ENCODE results near the gene KAZN.

- TF ChIP-seq RXRA (IDR thresholded peaks at IDR 0.05; ENCODE audit: borderline replicate concordance, low read depth): no peak
- no peak for TF ChIP-seq ELF1 (IDR thresholded peaks at IDR 0.05)
- TF ChIP-seq, protein P1, sequence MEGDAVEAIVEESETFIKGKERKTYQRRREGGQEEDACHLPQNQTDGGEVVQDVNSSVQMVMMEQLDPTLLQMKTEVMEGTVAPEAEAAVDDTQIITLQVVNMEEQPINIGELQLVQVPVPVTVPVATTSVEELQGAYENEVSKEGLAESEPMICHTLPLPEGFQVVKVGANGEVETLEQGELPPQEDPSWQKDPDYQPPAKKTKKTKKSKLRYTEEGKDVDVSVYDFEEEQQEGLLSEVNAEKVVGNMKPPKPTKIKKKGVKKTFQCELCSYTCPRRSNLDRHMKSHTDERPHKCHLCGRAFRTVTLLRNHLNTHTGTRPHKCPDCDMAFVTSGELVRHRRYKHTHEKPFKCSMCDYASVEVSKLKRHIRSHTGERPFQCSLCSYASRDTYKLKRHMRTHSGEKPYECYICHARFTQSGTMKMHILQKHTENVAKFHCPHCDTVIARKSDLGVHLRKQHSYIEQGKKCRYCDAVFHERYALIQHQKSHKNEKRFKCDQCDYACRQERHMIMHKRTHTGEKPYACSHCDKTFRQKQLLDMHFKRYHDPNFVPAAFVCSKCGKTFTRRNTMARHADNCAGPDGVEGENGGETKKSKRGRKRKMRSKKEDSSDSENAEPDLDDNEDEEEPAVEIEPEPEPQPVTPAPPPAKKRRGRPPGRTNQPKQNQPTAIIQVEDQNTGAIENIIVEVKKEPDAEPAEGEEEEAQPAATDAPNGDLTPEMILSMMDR (IDR thresholded peaks at IDR 0.05): no peak
- no peak for TF ChIP-seq YY1 (IDR thresholded peaks at IDR 0.05; ENCODE audit: low read depth)
- TF ChIP-seq TCF12 (IDR thresholded peaks at IDR 0.05): no peak
- no peak for TF ChIP-seq POLR2AphosphoS5 (IDR thresholded peaks at IDR 0.05; ENCODE audit: low read depth, low read length)
- no peak for TF ChIP-seq SMC3 (IDR thresholded peaks at IDR 0.05; ENCODE audit: low read depth, low read length)
- TF ChIP-seq GABPA (IDR thresholded peaks at IDR 0.05; ENCODE audit: low read depth): no peak
- no peak for TF ChIP-seq RFX5 (IDR thresholded peaks at IDR 0.05; ENCODE audit: low read length)
- TF ChIP-seq EP300 (IDR thresholded peaks at IDR 0.05; ENCODE audit: borderline replicate concordance in 1 of 2, low read depth in 1 of 2, low read length in 1 of 2): no peak
Observed at GRCh38 chr1:15047237-15047636, 448.8 kb downstream of the KAZN start.
